ENCODE results near the gene SPP1.

DNA sequence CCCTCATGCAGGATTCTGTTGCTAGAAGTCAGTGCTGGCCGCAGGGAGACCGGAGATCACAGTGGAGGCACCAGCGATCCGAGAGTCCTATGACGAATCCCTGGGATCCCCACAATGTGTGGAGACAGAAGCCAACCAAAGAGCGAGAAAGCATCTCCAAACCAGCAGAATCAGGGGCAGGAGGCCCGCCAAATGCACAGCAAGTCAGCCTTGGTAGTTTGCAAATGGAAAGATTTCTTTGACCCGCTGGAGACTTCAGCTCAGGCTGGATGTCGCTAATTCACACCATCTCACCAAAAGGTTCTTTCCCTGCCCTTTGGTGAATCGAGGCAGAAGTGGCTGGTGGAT lies 31.4 kb downstream of the SPP1 start:
- no peak for TF ChIP-seq POLR2A (IDR thresholded peaks at IDR 0.05)
- TF ChIP-seq, protein P1, sequence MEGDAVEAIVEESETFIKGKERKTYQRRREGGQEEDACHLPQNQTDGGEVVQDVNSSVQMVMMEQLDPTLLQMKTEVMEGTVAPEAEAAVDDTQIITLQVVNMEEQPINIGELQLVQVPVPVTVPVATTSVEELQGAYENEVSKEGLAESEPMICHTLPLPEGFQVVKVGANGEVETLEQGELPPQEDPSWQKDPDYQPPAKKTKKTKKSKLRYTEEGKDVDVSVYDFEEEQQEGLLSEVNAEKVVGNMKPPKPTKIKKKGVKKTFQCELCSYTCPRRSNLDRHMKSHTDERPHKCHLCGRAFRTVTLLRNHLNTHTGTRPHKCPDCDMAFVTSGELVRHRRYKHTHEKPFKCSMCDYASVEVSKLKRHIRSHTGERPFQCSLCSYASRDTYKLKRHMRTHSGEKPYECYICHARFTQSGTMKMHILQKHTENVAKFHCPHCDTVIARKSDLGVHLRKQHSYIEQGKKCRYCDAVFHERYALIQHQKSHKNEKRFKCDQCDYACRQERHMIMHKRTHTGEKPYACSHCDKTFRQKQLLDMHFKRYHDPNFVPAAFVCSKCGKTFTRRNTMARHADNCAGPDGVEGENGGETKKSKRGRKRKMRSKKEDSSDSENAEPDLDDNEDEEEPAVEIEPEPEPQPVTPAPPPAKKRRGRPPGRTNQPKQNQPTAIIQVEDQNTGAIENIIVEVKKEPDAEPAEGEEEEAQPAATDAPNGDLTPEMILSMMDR (IDR thresholded peaks at IDR 0.05) = no peak
- TF ChIP-seq EP300 (IDR thresholded peaks at IDR 0.05) = no peak
